ENCODE measurements around the gene THUMPD3. TPM values are rescaled to one million over a fixed set of nuclear protein-coding genes. Genes with fewer than 3 reads are reported as not detected.

THUMPD3 gene
- total RNA-seq, 1 donor from 2014 or later = 32.7 TPM

GRCh38 chr3:9369508-9369907 is 6.7 kb downstream of the THUMPD3 start:
- Histone ChIP-seq H4K20me1 (ENCODE audit: insufficient read depth, low read length) (peaks cover 9% of the 10 kb centered on the region), H3K27ac (ENCODE audit: low read depth, low read length) (no peak overlapping the region), H3K27me3 (ENCODE audit: insufficient read depth, low read length) (no peaks in the 10 kb centered on the region), H3K9ac (ENCODE audit: low read length) (no peak overlapping the region), H3K79me2 (ENCODE audit: insufficient read depth, low read length) (peaks cover 20% of the 10 kb centered on the region), H3K36me3 (ENCODE audit: insufficient read depth, low read length) (peaks cover 56% of the 10 kb centered on the region), H3K9me3 (ENCODE audit: insufficient read depth, low read depth, low read length) (no peaks in the 10 kb centered on the region), H3K4me1 (ENCODE audit: insufficient read depth, low read length) (no peaks in the 10 kb centered on the region), H3K4me2 (ENCODE audit: low read length) (no peak overlapping the region), H3K4me3 (ENCODE audit: insufficient read depth, low read depth, low read length) (no peak overlapping the region), H2AFZ (ENCODE audit: low read depth, low read length) (no peak overlapping the region)
- FAIRE-seq (no peak), DNase-seq (ENCODE audit: low read depth) (no peak)
- H3K36me3 Mint-ChIP-seq (ENCODE audit: low read depth, unreplicated experiment) = peaks cover 13% of the 10 kb centered on the region
- H3K9me3 Mint-ChIP-seq (ENCODE audit: unreplicated experiment) = no peaks in the 10 kb centered on the region
- H3K4me1 Mint-ChIP-seq (ENCODE audit: low read depth, unreplicated experiment) = no peaks in the 10 kb centered on the region
- no peak overlapping the region for H3K4me3 Mint-ChIP-seq (ENCODE audit: unreplicated experiment)
- TF ChIP-seq CTCF (IDR thresholded peaks at IDR 0.05; ENCODE audit: insufficient read depth, low read depth, low read length) (no peak), EZH2 (IDR thresholded peaks at IDR 0.05; ENCODE audit: insufficient read depth, low read length) (no peak)
- no peaks in the 10 kb centered on the region for H3K27me3 Mint-ChIP-seq (ENCODE audit: low read depth, unreplicated experiment)
- no peak overlapping the region for H3K27ac Mint-ChIP-seq (ENCODE audit: unreplicated experiment)

DNA sequence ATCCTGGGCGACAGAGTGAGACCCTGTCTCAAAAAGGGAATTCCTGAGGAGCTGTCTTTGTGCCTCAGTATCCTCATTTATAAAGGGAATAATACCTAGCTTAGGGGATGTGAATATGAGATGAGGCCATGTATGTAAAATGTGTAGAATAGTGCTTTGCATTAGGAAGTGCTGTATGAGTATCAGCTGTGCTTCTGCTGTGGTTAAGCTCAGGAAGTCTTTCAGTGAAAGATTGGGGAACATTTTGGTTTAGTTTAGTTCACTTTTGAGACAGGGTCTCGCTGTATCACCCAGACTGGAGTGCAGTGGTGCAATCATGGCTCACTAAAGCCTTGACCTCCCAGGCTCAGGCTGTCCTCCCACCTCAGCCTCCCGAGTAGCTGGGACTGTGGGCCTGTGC is 10.6 kb downstream of the THUMPD3 start:
- DNase-seq (ENCODE audit: low read depth) (no peak), FAIRE-seq (no peak)
- Mint-ChIP-seq H3K27ac (ENCODE audit: unreplicated experiment) (no peak overlapping the region), H3K27me3 (ENCODE audit: low read depth, unreplicated experiment) (no peaks in the 10 kb centered on the region), H3K4me3 (ENCODE audit: unreplicated experiment) (no peak overlapping the region), H3K4me1 (ENCODE audit: low read depth, unreplicated experiment) (no peaks in the 10 kb centered on the region), H3K36me3 (ENCODE audit: low read depth, unreplicated experiment) (peaks cover 27% of the 10 kb centered on the region), H3K9me3 (ENCODE audit: unreplicated experiment) (no peaks in the 10 kb centered on the region)
- Histone ChIP-seq H3K4me1 (ENCODE audit: insufficient read depth, low read length) (no peaks in the 10 kb centered on the region), H4K20me1 (ENCODE audit: insufficient read depth, low read length) (peaks cover 9% of the 10 kb centered on the region), H3K36me3 (ENCODE audit: insufficient read depth, low read length) (peaks cover 61% of the 10 kb centered on the region), H3K27me3 (ENCODE audit: insufficient read depth, low read length) (no peaks in the 10 kb centered on the region), H3K9me3 (ENCODE audit: insufficient read depth, low read depth, low read length) (no peaks in the 10 kb centered on the region), H3K4me2 (ENCODE audit: low read length) (no peak overlapping the region), H3K4me3 (ENCODE audit: insufficient read depth, low read depth, low read length) (no peak overlapping the region), H3K79me2 (ENCODE audit: insufficient read depth, low read length) (peaks cover 6% of the 10 kb centered on the region), H2AFZ (ENCODE audit: low read depth, low read length) (no peak overlapping the region), H3K27ac (ENCODE audit: low read depth, low read length) (no peak overlapping the region), H3K9ac (ENCODE audit: low read length) (no peak overlapping the region)
- no peak for TF ChIP-seq EZH2 (IDR thresholded peaks at IDR 0.05; ENCODE audit: insufficient read depth, low read length)
- TF ChIP-seq CTCF (IDR thresholded peaks at IDR 0.05; ENCODE audit: insufficient read depth, low read depth, low read length) = no peak

DNA sequence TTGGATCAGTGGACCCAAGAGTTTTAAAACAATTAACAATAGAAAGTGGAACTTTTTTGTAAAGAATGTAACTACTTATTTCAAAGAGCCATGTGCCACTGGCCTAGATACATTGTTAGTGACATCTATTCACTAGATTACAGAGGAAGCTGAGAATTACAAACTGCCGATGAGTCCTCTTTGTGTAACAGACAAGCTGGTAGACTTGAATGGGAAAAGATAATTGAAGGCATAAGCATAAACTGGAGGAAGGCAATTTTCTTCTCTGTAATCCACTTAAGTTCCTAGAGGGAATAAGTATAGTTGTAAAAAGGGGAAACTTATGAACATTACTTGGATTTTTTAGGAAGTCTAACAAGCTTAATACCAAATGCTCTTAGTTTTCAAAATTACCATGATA is 15.1 kb downstream of the THUMPD3 start:
- peaks cover 4% of the 10 kb centered on the region for H3K4me1 Mint-ChIP-seq (ENCODE audit: low read depth, unreplicated experiment)
- H3K9me3 Mint-ChIP-seq (ENCODE audit: unreplicated experiment) = no peaks in the 10 kb centered on the region
- H3K9me3 ChIP-seq (ENCODE audit: insufficient read depth, low read depth, low read length) = no peaks in the 10 kb centered on the region
- H3K27me3 ChIP-seq (ENCODE audit: insufficient read depth, low read length) = no peaks in the 10 kb centered on the region
- peaks cover 17% of the 10 kb centered on the region for H3K36me3 Mint-ChIP-seq (ENCODE audit: low read depth, unreplicated experiment)
- no peak for TF ChIP-seq EZH2 (IDR thresholded peaks at IDR 0.05; ENCODE audit: insufficient read depth, low read length)
- H3K9ac ChIP-seq (ENCODE audit: low read length) = no peak overlapping the region
- H3K4me1 ChIP-seq (ENCODE audit: insufficient read depth, low read length) = no peaks in the 10 kb centered on the region
- H3K27ac ChIP-seq (ENCODE audit: low read depth, low read length) = no peak overlapping the region
- no peak overlapping the region for H3K4me2 ChIP-seq (ENCODE audit: low read length)
- peaks cover 5% of the 10 kb centered on the region for H4K20me1 ChIP-seq (ENCODE audit: insufficient read depth, low read length)
- H3K27ac Mint-ChIP-seq (ENCODE audit: unreplicated experiment) = no peak overlapping the region
- H3K27me3 Mint-ChIP-seq (ENCODE audit: low read depth, unreplicated experiment) = no peaks in the 10 kb centered on the region
- no peak overlapping the region for H3K4me3 Mint-ChIP-seq (ENCODE audit: unreplicated experiment)
- DNase-seq (ENCODE audit: low read depth) (no peak), FAIRE-seq (peak; percentile 29)
- H2AFZ ChIP-seq (ENCODE audit: low read depth, low read length) = no peak overlapping the region
- H3K36me3 ChIP-seq (ENCODE audit: insufficient read depth, low read length) = peaks cover 56% of the 10 kb centered on the region
- H3K4me3 ChIP-seq (ENCODE audit: insufficient read depth, low read depth, low read length) = no peak overlapping the region
- H3K79me2 ChIP-seq (ENCODE audit: insufficient read depth, low read length) = peaks cover 8% of the 10 kb centered on the region

All from astrocyte (in vitro differentiated cells and primary cell).